SK-N-SH (cell line): ENCODE measurements around the gene ZNF384. TPM values are rescaled to one million over a fixed set of nuclear protein-coding genes. Genes with fewer than 3 reads are reported as not detected.

Source experiments
- CTCF ChIA-PET: fragments of 300-600, 350-600 bp; formaldehyde crosslinking; extraction: SDS; loops from one replicate; lab custom pipeline; 2021; lab: Yijun Ruan, JAX
- POLR2A ChIA-PET: fragments of 350-600 bp; sonication (Branson Sonifier 250); formaldehyde crosslinking; extraction: SDS; loops from one replicate; lab custom pipeline; 2020; ENCODE audit warnings: antibody characterized with exemption, inconsistent platforms; lab: Yijun Ruan, JAX
- DNase-seq: peaks from one replicate; pipeline ENCODE4 v3.0.0; 2012
- H2AFZ ChIP-seq: fragments of 200-600 bp; sonication (generic); 2 replicates; pipeline ENCODE4 v1.8.1; 2016; ENCODE audit warnings: antibody characterized with exemption, mild to moderate bottlenecking, low read depth
- H3F3A ChIP-seq: fragments of 200-600 bp; sonication (generic); replicated peaks from 2 replicates; pipeline ENCODE3; 2016; ENCODE audit warnings: antibody characterized with exemption, mild to moderate bottlenecking; ENCODE audit not compliant: insufficient read depth
- H3K27ac ChIP-seq, 2 experiments: fragments of 200-500 bp in 1 of 2; fragments of 200-600 bp in 1 of 2; sonication (Bioruptor generic) in 1 of 2; sonication (generic), shearing (Covaris generic) in 1 of 2; 2 replicates each; pipeline versions ENCODE4 v1.5.1 to v1.6.1; 2014 to 2016; ENCODE audit warnings: low read depth in 2 of 2, inconsistent platforms in 1 of 2, low read length in 1 of 2, mild to moderate bottlenecking in 1 of 2, mixed read lengths in 1 of 2
- H3K27me3 ChIP-seq: fragments of 200-600 bp; sonication (generic), shearing (Covaris generic); 2 replicates; pipeline ENCODE4 v1.6.1; 2016; ENCODE audit warnings: mixed run types; ENCODE audit not compliant: insufficient read depth
- H3K36me3 ChIP-seq, 2 experiments: fragments of 200-500 bp in 1 of 2; fragments of 200-600 bp in 1 of 2; sonication (Bioruptor generic) in 1 of 2; sonication (generic) in 1 of 2; replicated peaks in 1 of 2; 2 replicates each; pipeline versions ENCODE3 to v1.5.1; 2014 to 2016; ENCODE audit warnings: low read length in 1 of 2, mild to moderate bottlenecking in 1 of 2; ENCODE audit not compliant: insufficient read depth in 2 of 2, control insufficient read depth in 1 of 2
- H3K4me1 ChIP-seq, 2 experiments: fragments of 200-500 bp in 1 of 2; fragments of 200-600 bp in 1 of 2; sonication (Bioruptor generic) in 1 of 2; sonication (generic), shearing (Covaris generic) in 1 of 2; 2 replicates each; pipeline versions ENCODE4 v1.5.1 to v1.6.1; 2014 to 2016; ENCODE audit warnings: low read depth in 1 of 2, low read length in 1 of 2, mixed run types in 1 of 2; ENCODE audit not compliant: insufficient read depth in 2 of 2, control insufficient read depth in 1 of 2
- H3K4me2 ChIP-seq: fragments of 200-600 bp; sonication (generic), shearing (Covaris generic); 2 replicates; pipeline ENCODE4 v1.6.1; 2017; ENCODE audit warnings: mixed run types
- H3K4me3 ChIP-seq, 2 experiments: fragments of 200-500 bp in 1 of 2; fragments of 200-600 bp in 1 of 2; sonication (Bioruptor generic) in 1 of 2; sonication (generic), shearing (Covaris generic) in 1 of 2; 2 replicates each; pipeline versions ENCODE4 v1.5.1 to v1.8.1; 2014 to 2016; ENCODE audit warnings: low read depth in 2 of 2, inconsistent platforms in 1 of 2, low read length in 1 of 2, mild to moderate bottlenecking in 1 of 2, mixed read lengths in 1 of 2, moderate library complexity in 1 of 2
- H3K79me2 ChIP-seq: fragments of 200-600 bp; sonication (generic); 2 replicates; pipeline ENCODE4 v1.8.1; 2017; ENCODE audit warnings: mild to moderate bottlenecking; ENCODE audit not compliant: insufficient read depth
- H3K9ac ChIP-seq: fragments of 200-600 bp; sonication (generic); 2 replicates; pipeline ENCODE4 v1.6.1; 2017; ENCODE audit warnings: mixed run types
- H3K9me2 ChIP-seq: fragments of 200-600 bp; sonication (generic); 2 replicates; pipeline ENCODE4 v1.6.1; 2017; ENCODE audit warnings: mixed run types
- H3K9me3 ChIP-seq: fragments of 200-600 bp; sonication (generic); 2 replicates; pipeline ENCODE4 v1.6.1; 2017; ENCODE audit warnings: mixed run types, mild to moderate bottlenecking, moderate library complexity
- H4K20me1 ChIP-seq: fragments of 200-600 bp; sonication (generic); 2 replicates; pipeline ENCODE4 v1.6.1; 2017; ENCODE audit warnings: mild to moderate bottlenecking, mixed run types; ENCODE audit not compliant: insufficient read depth
- CTCF ChIP-seq: fragments of 200-600 bp; sonication (generic); IDR thresholded peaks from 2 replicates; pipeline ENCODE4 v1.6.1; 2017; ENCODE audit warnings: antibody characterized with exemption, mild to moderate bottlenecking, moderate library complexity
- FOXJ3 ChIP-seq: sonication (generic); formaldehyde crosslinking; IDR thresholded peaks from 2 replicates; pipeline ENCODE4 v1.5.1; 2020; ENCODE audit warnings: mild to moderate bottlenecking, missing genetic modification reagents
- FOXM1 ChIP-seq: IDR thresholded peaks from 2 replicates; pipeline ENCODE4 v1.4.0; 2012; ENCODE audit warnings: low read depth, mild to moderate bottlenecking
- GABPA ChIP-seq: IDR thresholded peaks from 2 replicates; pipeline ENCODE4 v1.4.0; 2012; ENCODE audit warnings: low read depth, mild to moderate bottlenecking
- JUND ChIP-seq: IDR thresholded peaks from 2 replicates; pipeline ENCODE4 v1.4.0; 2012
- NFIC ChIP-seq: IDR thresholded peaks from 2 replicates; pipeline ENCODE4 v1.4.0; 2012; ENCODE audit warnings: borderline replicate concordance
- NRF1 ChIP-seq: IDR thresholded peaks from 2 replicates; pipeline ENCODE4 v1.6.1; 2012; ENCODE audit warnings: low read depth, mild to moderate bottlenecking, low read length
- POLR2AphosphoS5 ChIP-seq: IDR thresholded peaks from 2 replicates; pipeline ENCODE4 v1.6.1; 2012; ENCODE audit warnings: low read depth, low read length
- RCOR1 ChIP-seq: fragments of 150-350 bp; IDR thresholded peaks from 2 replicates; pipeline ENCODE4 v1.6.1; 2017; ENCODE audit warnings: antibody characterized with exemption, low read length
- REST ChIP-seq: IDR thresholded peaks from 2 replicates; pipeline ENCODE4 v1.6.1; 2012; ENCODE audit warnings: mild to moderate bottlenecking, low read depth, low read length, moderate library complexity
- RFX5 ChIP-seq: IDR thresholded peaks from 2 replicates; pipeline ENCODE4 v1.6.1; 2012; ENCODE audit warnings: mild to moderate bottlenecking, improper control_type of control experiment, low read length
- RXRA ChIP-seq: IDR thresholded peaks from 2 replicates; pipeline ENCODE4 v1.4.0; 2012; ENCODE audit warnings: low read depth, mild to moderate bottlenecking, borderline replicate concordance
- SIN3A ChIP-seq: IDR thresholded peaks from 2 replicates; pipeline ENCODE4 v1.6.1; 2012; ENCODE audit warnings: low read depth, mild to moderate bottlenecking, low read length, moderate library complexity, borderline replicate concordance
- SMC3 ChIP-seq: IDR thresholded peaks from 2 replicates; pipeline ENCODE4 v1.6.1; 2012; ENCODE audit warnings: low read depth, low read length, improper control_type of control experiment
- TAF1 ChIP-seq: IDR thresholded peaks from 2 replicates; pipeline ENCODE4 v1.6.1; 2012; ENCODE audit warnings: low read depth, mild to moderate bottlenecking, low read length, moderate library complexity, borderline replicate concordance
- TCF12 ChIP-seq: IDR thresholded peaks from 2 replicates; pipeline ENCODE4 v1.4.0; 2012
- TEAD4 ChIP-seq: IDR thresholded peaks from 2 replicates; pipeline ENCODE4 v1.4.0; 2012; ENCODE audit warnings: mild to moderate bottlenecking, borderline replicate concordance; ENCODE audit not compliant: insufficient read depth
- USF2 ChIP-seq: fragments of 150-350 bp; IDR thresholded peaks from 2 replicates; pipeline ENCODE4 v1.6.1; 2017; ENCODE audit warnings: antibody characterized with exemption, low read length, low read depth, borderline replicate concordance
- YY1 ChIP-seq: IDR thresholded peaks from 2 replicates; pipeline ENCODE4 v1.4.0; 2012; ENCODE audit warnings: low read depth, mild to moderate bottlenecking
- WGBS: methylation state at CpG from one replicate; pipeline ENCODE4 v1.1.6; 2017; ENCODE audit warnings: low lambda C conversion rate; 5-methylcytosine and 5-hydroxymethylcytosine counted together
- polyA plus RNA-seq, 3 experiments: library from polyadenylated mRNA; depleted of rRNA; stranded (reverse); fragments of >200 nt; gene quantifications; 2 replicates each; pipeline ENCODE4 v1.2.3, GENCODE V29; 2012

ZNF384 gene
- polyA plus RNA-seq, 1 of the 3 experiments (the other 2 are of a cell fraction), result 64.9 TPM

- no peak overlapping the region; the same call in 1 of the 2 replicates for H3K9ac ChIP-seq
- H3K9me3 ChIP-seq, result no peaks in the 10 kb centered on the region
- H3K36me3 ChIP-seq, result peaks cover 2 to 25% of the 10 kb centered on the region in 2 experiments
- ChIA-PET CTCF (interaction anchor here (0.7 to 3.7 kb wide), 9 partner anchors 12 to 139 kb away, joined by 3 to 50 read pairs (median 3); partner anchors contain the start of gene NOP2), POLR2A (no interaction called here)
- H3K4me3 ChIP-seq, result peak overlapping the region in 1 of 2 experiments; percentile 78; a peak in 1 of 4 replicates
- H3F3A ChIP-seq, result peaks cover 11% of the 10 kb centered on the region
- no peaks in the 10 kb centered on the region for H3K27me3 ChIP-seq
- H3K27ac ChIP-seq, result no peak overlapping the region
- H3K79me2 ChIP-seq, result peaks cover 92% of the 10 kb centered on the region
- H3K4me1 ChIP-seq, result peaks cover 0 to 8% of the 10 kb centered on the region in 2 experiments; a peak in 2 of 4 replicates
- no peak overlapping the region for H2AFZ ChIP-seq
- peak overlapping the region; percentile 92 for H3K4me2 ChIP-seq
- peaks cover 37% of the 10 kb centered on the region for H4K20me1 ChIP-seq
- TF ChIP-seq REST, result no peak
- no peak for TF ChIP-seq SIN3A
- TF ChIP-seq RFX5, result no peak
- no peak for TF ChIP-seq JUND
- no peak for TF ChIP-seq YY1
- TF ChIP-seq NRF1, result no peak
- no peak for TF ChIP-seq FOXJ3 (CRISPR knock-in tag)
- no peak for TF ChIP-seq RCOR1
- no peak for TF ChIP-seq FOXM1
- H3K9me2 ChIP-seq, result no peaks in the 10 kb centered on the region
- WGBS, result 77% methylated on average over 3 of the region's 3 CpGs
- DNase-seq, result no peak
Observed at GRCh38 chr12:6685814-6686213, 3.4 kb downstream of the ZNF384 start.

- Histone ChIP-seq H3K27me3 (no peaks in the 10 kb centered on the region), H3K4me3 (no peak overlapping the region), H3K9me2 (no peaks in the 10 kb centered on the region), H3F3A (peaks cover 11% of the 10 kb centered on the region), H3K4me2 (no peak overlapping the region), H3K4me1 (peaks cover 0 to 3% of the 10 kb centered on the region in 2 experiments; a peak in 2 of 4 replicates), H3K9me3 (no peaks in the 10 kb centered on the region), H3K9ac (no peak overlapping the region), H4K20me1 (peaks cover 40% of the 10 kb centered on the region), H3K36me3 (peaks cover 8 to 31% of the 10 kb centered on the region in 2 experiments), H2AFZ (no peak overlapping the region), H3K27ac (no peak overlapping the region), H3K79me2 (peaks cover 92% of the 10 kb centered on the region)
- 66% methylated on average over 6 of the region's 6 CpGs for WGBS
- peak; percentile 62 for DNase-seq
- ChIA-PET POLR2A (interaction anchor here (1.0 kb wide), 1 partner anchor 39 kb away, joined by 3 read pairs; the partner anchor contains the start of gene COPS7A), CTCF (interaction anchor here (0.6 to 3.7 kb wide), 40 partner anchors 9 to 155 kb away, joined by 3 to 50 read pairs (median 4); partner anchors contain the start of gene COPS7A)
- TF ChIP-seq POLR2AphosphoS5 (no peak), GABPA (no peak), RCOR1 (no peak), CTCF (peak; percentile 76), TCF12 (no peak), TEAD4 (no peak), SMC3 (peak; percentile 33), TAF1 (no peak), NFIC (no peak), FOXM1 (no peak), USF2 (no peak; the same call in 1 of the 2 replicates), RXRA (no peak)
Observed at GRCh38 chr12:6684609-6685008, 4.6 kb downstream of the ZNF384 start.
